WTC11 (cell line): ENCODE data around the gene TMEM144. TPM values are rescaled to one million over a fixed set of nuclear protein-coding genes. Genes with fewer than 3 reads are reported as not detected.

Experiments
- ATAC-seq: fragments of 200-7000 bp; cut with Tn5 transposase; 2 replicates; pipeline ENCODE4 v1.10.0; 2021; ENCODE audit warnings: mild to moderate bottlenecking, moderate library complexity
- CTCF ChIA-PET: fragments of 300-600 bp; sonication (Branson Sonifier 250); formaldehyde crosslinking; loops from one replicate; lab custom pipeline; 2021; ENCODE audit warnings: antibody characterized with exemption; lab: Charles Lee
- POLR2A ChIA-PET: fragments of 350-600 bp; sonication (Branson Sonifier 250); formaldehyde crosslinking; loops from one replicate; lab custom pipeline; 2021; ENCODE audit warnings: antibody characterized with exemption; lab: Charles Lee
- DNase-seq: peaks from one replicate; pipeline ENCODE4 v3.0.0; 2021; ENCODE audit warnings: low spot score
- H3K27ac Mint-ChIP-seq: 2 replicates; pipeline ENCODE4 v1.8.0; 2021; ENCODE audit warnings: mixed read lengths
- H3K27me3 Mint-ChIP-seq: 2 replicates; pipeline ENCODE4 v1.8.0; 2021; ENCODE audit warnings: low read depth, mild to moderate bottlenecking, moderate library complexity, mixed read lengths
- H3K36me3 Mint-ChIP-seq: 2 replicates; pipeline ENCODE4 v1.8.0; 2021; ENCODE audit warnings: mixed read lengths
- H3K4me1 Mint-ChIP-seq: 2 replicates; pipeline ENCODE4 v1.8.0; 2022; ENCODE audit warnings: mixed read lengths
- H3K4me3 Mint-ChIP-seq: 2 replicates; pipeline ENCODE4 v1.8.0; 2021; ENCODE audit warnings: mild to moderate bottlenecking, moderate library complexity, mixed read lengths
- H3K9me3 Mint-ChIP-seq: 2 replicates; pipeline ENCODE4 v1.8.0; 2021; ENCODE audit warnings: mixed read lengths
- AR ChIP-seq: fragments of 250-450 bp; sonication (Bioruptor Pico); IDR thresholded peaks from 2 replicates; pipeline ENCODE4 v1.9.0; 2021; ENCODE audit warnings: mild to moderate bottlenecking
- E2F1 ChIP-seq: sonication (generic); formaldehyde crosslinking; IDR thresholded peaks from 2 replicates; pipeline ENCODE4 v1.8.0; 2022; ENCODE audit warnings: mild to moderate bottlenecking, missing genetic modification reagents
- ELF4 ChIP-seq: sonication (generic); formaldehyde crosslinking; IDR thresholded peaks from 2 replicates; pipeline ENCODE4 v1.8.1; 2022; ENCODE audit warnings: low read depth, mild to moderate bottlenecking, moderate library complexity, missing genetic modification reagents
- FOXP4 ChIP-seq: sonication (generic); formaldehyde crosslinking; IDR thresholded peaks from 2 replicates; pipeline ENCODE4 v1.8.0; 2022; ENCODE audit warnings: mild to moderate bottlenecking, missing genetic modification reagents
- HMGXB4 ChIP-seq: sonication (generic); formaldehyde crosslinking; IDR thresholded peaks from 2 replicates; pipeline ENCODE4 v1.8.1; 2023; ENCODE audit warnings: mild to moderate bottlenecking, moderate library complexity, missing genetic modification reagents
- JAZF1 ChIP-seq: fragments of 250-450 bp; sonication (Bioruptor Pico); IDR thresholded peaks from 2 replicates; pipeline ENCODE4 v1.9.0; 2021; ENCODE audit warnings: moderate library complexity, mild to moderate bottlenecking, inconsistent platforms
- JUN ChIP-seq: sonication (generic); formaldehyde crosslinking; IDR thresholded peaks from 2 replicates; pipeline ENCODE4 v1.8.0; 2023; ENCODE audit warnings: mild to moderate bottlenecking, missing genetic modification reagents
- RORB ChIP-seq: fragments of 250-450 bp; sonication (Bioruptor Pico); IDR thresholded peaks from 2 replicates; pipeline ENCODE4 v1.9.0; 2021; ENCODE audit warnings: mild to moderate bottlenecking
- SOX15 ChIP-seq: fragments of 250-450 bp; sonication (Bioruptor Pico); IDR thresholded peaks from 2 replicates; pipeline ENCODE4 v1.9.0; 2021; ENCODE audit warnings: mild to moderate bottlenecking
- TCF7 ChIP-seq: sonication (generic); formaldehyde crosslinking; IDR thresholded peaks from 2 replicates; pipeline ENCODE4 v1.8.0; 2022; ENCODE audit warnings: mild to moderate bottlenecking, low read depth, missing genetic modification reagents, moderate library complexity
- USF1 ChIP-seq: sonication (generic); formaldehyde crosslinking; IDR thresholded peaks from 2 replicates; pipeline ENCODE4 v1.8.0; 2022; ENCODE audit warnings: mild to moderate bottlenecking, missing genetic modification reagents
- ZBTB43 ChIP-seq: sonication (generic); formaldehyde crosslinking; IDR thresholded peaks from 2 replicates; pipeline ENCODE4 v1.8.1; 2023; ENCODE audit warnings: mild to moderate bottlenecking, missing genetic modification reagents
- ZMAT4 ChIP-seq: fragments of 250-450 bp; sonication (Bioruptor Pico); IDR thresholded peaks from 2 replicates; pipeline ENCODE4 v1.9.0; 2021; ENCODE audit warnings: mild to moderate bottlenecking
- ZNF416 ChIP-seq: fragments of 250-450 bp; sonication (Bioruptor Pico); IDR thresholded peaks from 2 replicates; pipeline ENCODE4 v1.9.0; 2021; ENCODE audit warnings: mild to moderate bottlenecking, inconsistent platforms
- ZNF425 ChIP-seq: fragments of 250-450 bp; sonication (Bioruptor Pico); conservative IDR thresholded peaks from 2 replicates; pipeline ENCODE4 v1.9.0; 2021; ENCODE audit warnings: mild to moderate bottlenecking
- total RNA-seq: library from RNA; stranded (reverse); gene quantifications from 3 replicates; pipeline ENCODE4 v1.2.3, GENCODE V29; 2021

TMEM144 gene
- total RNA-seq, 1 experiment from 2014 or later: 3.8 TPM

- no peak for DNase-seq
- POLR2A ChIA-PET: no interaction called here
- TF ChIP-seq E2F1 (CRISPR knock-in tag) (no peak), AR (CRISPR knock-in tag) (no peak), USF1 (CRISPR knock-in tag) (no peak), SOX15 (no peak), ZNF416 (no peak), ELF4 (CRISPR knock-in tag) (no peak), RORB (CRISPR knock-in tag) (no peak), HMGXB4 (CRISPR knock-in tag) (no peak), ZMAT4 (CRISPR knock-in tag) (no peak), ZNF425 (CRISPR knock-in tag) (no peak), FOXP4 (CRISPR knock-in tag) (no peak), JUN (no peak), JAZF1 (CRISPR knock-in tag) (no peak), TCF7 (CRISPR knock-in tag) (no peak), ZBTB43 (CRISPR knock-in tag) (no peak)
- Mint-ChIP-seq H3K9me3 (no peaks in the 10 kb centered on the region), H3K36me3 (no peaks in the 10 kb centered on the region), H3K27ac (no peak overlapping the region), H3K4me1 (peaks cover 9% of the 10 kb centered on the region), H3K27me3 (no peaks in the 10 kb centered on the region), H3K4me3 (no peak overlapping the region)
- no peak for ATAC-seq
- CTCF ChIA-PET: no interaction called here
Measured at GRCh38 chr4:158280856-158281255, 70.6 kb downstream of the TMEM144 start.
